ENCODE results near the gene AFDN. TPM values are rescaled to one million over a fixed set of nuclear protein-coding genes. Genes with fewer than 3 reads are reported as not detected.
A peak's percentile ranks its signal among the peaks of the same experiment; 100 is the strongest.

The AFDN gene
- total RNA-seq, 1 donor: 29.2 TPM

DNA sequence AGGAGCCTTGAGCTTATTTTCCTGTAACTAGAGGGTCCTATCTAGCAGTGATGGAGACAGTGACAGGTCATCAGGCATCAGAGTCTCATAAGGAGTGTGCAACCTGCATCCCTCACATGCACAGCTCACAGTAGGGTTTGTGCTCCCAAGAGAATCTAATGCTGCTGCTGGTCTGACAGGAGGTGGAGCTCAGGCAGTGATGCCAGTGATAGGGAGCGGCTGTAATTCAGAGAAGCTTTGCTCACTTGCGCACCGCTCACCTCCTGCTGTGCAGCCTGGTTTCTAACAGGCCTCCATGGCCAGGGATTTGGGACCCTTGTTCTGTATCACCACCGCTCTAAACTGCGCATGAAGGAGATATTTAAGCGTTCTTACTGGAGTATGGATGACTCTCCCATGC, 176.1 kb downstream of the AFDN start:
- TF ChIP-seq, protein P1, sequence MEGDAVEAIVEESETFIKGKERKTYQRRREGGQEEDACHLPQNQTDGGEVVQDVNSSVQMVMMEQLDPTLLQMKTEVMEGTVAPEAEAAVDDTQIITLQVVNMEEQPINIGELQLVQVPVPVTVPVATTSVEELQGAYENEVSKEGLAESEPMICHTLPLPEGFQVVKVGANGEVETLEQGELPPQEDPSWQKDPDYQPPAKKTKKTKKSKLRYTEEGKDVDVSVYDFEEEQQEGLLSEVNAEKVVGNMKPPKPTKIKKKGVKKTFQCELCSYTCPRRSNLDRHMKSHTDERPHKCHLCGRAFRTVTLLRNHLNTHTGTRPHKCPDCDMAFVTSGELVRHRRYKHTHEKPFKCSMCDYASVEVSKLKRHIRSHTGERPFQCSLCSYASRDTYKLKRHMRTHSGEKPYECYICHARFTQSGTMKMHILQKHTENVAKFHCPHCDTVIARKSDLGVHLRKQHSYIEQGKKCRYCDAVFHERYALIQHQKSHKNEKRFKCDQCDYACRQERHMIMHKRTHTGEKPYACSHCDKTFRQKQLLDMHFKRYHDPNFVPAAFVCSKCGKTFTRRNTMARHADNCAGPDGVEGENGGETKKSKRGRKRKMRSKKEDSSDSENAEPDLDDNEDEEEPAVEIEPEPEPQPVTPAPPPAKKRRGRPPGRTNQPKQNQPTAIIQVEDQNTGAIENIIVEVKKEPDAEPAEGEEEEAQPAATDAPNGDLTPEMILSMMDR (IDR thresholded peaks at IDR 0.05; ENCODE audit: insufficient read depth, low read length): no peak
- H3K4me3 ChIP-seq (ENCODE audit: low read depth, low read length): no peak overlapping the region
- DNase-seq (ENCODE audit: low read depth): no peak

DNA sequence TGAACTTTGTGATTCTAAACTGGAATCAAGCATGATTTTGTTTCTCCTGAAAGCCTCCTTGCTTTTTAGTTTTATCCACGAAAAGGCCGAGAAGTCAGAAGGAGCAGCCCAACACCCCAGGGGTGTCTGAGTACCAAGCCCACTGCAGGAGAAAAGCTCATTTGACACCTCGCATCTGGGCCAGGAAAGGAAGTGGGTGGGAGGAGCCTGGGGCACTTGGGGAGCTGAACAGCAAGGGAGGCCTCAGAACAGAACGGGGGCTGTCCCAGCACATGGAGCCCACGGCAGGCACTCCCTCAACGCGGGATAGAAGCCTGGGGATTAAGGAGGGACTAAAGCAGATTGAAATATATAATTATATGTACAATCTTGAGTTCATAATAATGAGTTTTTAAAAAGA, 177.3 kb downstream of the AFDN start:
- TF ChIP-seq, protein P1 (IDR thresholded peaks at IDR 0.05; ENCODE audit: insufficient read depth, low read length): no peak
- no peak overlapping the region for H3K4me3 ChIP-seq (ENCODE audit: low read depth, low read length)
- no peak for DNase-seq (ENCODE audit: low read depth)

DNA sequence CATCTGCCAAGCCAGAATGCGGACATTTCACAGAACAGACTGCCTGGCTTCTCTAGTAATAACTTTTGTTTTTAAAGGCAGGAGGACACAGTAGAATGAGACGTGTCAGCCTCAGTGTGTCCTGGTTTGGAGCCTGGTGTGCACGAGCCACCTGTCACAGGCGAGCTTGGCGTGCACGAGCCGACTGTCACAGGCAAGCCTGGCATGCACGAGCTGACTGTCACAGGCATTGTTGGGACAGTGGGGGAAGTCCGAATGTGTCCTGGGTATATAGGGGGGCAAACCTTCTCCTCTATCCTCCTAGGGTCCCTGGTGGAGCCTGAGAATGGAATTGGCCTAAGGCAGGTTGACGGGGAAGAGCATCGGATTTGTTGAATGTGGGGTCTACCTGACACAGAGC, 178.2 kb downstream of the AFDN start:
- TF ChIP-seq, protein P1 (IDR thresholded peaks at IDR 0.05; ENCODE audit: insufficient read depth, low read length): no peak
- DNase-seq (ENCODE audit: low read depth): no peak
- no peak overlapping the region for H3K4me3 ChIP-seq (ENCODE audit: low read depth, low read length)

DNA sequence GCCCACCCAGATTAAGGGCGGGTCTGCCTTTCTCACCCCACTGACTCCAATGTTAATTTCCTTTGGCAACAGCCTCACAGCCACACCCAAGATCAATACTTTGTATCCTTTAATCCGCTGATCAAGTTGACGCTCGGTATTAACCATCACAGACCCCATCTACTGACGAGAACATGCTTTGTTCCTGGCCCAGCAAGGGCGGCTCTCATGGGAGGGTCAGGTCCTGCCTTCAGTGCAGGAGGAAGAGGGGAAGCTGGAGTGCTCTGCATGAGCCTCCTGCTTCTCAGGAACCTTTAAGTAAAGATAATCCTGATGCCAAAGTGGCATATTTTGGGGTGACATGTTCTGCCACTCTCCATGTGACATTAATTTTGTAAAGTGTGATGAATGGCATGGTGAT, 179.1 kb downstream of the AFDN start:
- no peak overlapping the region for H3K4me3 ChIP-seq (ENCODE audit: low read depth, low read length)
- no peak for DNase-seq (ENCODE audit: low read depth)
- TF ChIP-seq, protein P1 (IDR thresholded peaks at IDR 0.05; ENCODE audit: insufficient read depth, low read length): no peak

DNA sequence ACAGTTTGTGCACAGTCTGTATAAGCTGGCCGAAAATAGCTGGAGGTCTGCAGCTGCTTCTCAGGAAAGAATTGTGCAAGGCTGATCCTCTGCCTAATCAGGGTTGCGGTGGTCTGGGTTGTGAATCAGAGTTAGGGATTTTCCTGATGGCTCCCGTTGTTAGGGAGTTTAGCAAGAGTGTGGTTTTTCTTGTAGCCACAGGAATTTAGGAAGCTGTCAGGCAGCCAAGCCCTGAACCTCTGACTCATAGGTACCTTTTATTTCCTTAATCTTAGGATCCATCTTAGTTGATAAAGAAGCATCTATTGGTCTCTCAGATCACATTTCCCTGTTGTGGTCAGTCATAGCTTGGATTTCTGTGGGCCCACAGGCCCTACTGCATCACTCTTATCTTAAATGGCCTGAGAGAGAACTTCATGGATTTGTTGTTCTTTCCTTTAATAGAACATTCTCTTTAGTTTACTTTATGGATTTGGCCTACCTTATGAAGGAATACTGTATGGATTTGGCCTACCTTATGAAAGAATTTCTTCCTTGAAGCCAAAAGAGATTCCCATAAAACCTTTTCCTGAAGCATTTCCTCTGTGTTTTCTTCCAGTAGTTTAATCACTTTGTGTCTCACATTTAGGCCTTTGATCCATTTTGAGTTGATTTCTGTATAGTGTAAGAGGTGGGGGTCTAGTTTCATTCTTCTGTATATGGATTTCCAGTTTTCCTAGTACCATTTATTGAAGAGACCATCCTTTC, 181.1 kb downstream of the AFDN start:
- TF ChIP-seq, protein P1 (IDR thresholded peaks at IDR 0.05; ENCODE audit: insufficient read depth, low read length): no peak
- H3K4me3 ChIP-seq (ENCODE audit: low read depth, low read length): no peak overlapping the region
- peak; percentile 99 for DNase-seq (ENCODE audit: low read depth)

DNA sequence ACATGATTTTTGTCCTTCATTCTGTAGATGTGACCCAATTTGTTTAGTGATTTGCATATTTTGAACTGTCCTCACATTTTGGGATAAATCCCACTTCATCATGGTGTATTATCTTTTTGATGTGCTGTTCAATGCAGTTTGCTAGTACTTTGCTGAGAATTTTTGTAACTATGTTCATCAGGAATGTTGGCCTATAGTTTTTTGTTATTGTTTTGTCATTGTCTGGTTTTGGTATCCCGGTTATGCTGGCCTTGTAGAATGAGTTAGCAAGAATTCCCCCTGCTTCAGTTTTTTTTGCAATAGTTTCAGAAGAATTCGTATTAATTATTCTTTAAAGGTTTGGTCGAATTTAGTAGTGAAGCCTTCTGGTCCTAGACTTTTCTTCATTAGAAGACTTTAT, 182.6 kb downstream of the AFDN start:
- H3K4me3 ChIP-seq (ENCODE audit: low read depth, low read length): no peak overlapping the region
- no peak for DNase-seq (ENCODE audit: low read depth)
- TF ChIP-seq, protein P1 (IDR thresholded peaks at IDR 0.05; ENCODE audit: insufficient read depth, low read length): no peak

DNA sequence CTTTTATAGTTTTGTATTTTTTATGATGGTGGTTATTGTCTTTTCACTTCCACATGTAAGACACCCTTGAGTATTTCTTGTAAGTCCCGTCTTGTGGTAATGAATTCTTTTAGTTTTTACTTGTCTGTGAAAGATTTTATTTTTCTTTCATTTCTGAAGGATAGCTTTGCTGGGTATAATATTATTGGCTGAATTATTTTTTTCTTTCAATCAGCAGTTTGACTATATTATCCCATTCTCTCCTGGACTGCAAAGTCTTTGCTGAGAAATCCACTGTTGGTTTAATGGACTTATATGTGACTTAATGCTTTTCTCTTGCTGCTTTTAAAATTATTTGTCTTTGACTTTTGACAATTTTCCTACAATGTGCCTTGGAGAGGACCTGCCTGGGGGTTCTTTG, 184.6 kb downstream of the AFDN start:
- TF ChIP-seq, protein P1 (IDR thresholded peaks at IDR 0.05; ENCODE audit: insufficient read depth, low read length): no peak
- DNase-seq (ENCODE audit: low read depth): no peak
- no peak overlapping the region for H3K4me3 ChIP-seq (ENCODE audit: low read depth, low read length)
